ENCODE data around the gene RARB.

The RARB gene

GRCh38 chr3:25427942-25428788 lies at the start of gene RARB:
Gene RARB, plus strand, starts transcription at chr3:25428263. Its CDS starts 469 bp downstream, at chr3:25428732.
- DNase-seq (ENCODE audit: low spot score), result peak; percentile 86

GRCh38 chr3:25378786-25379311 lies 49.2 kb upstream of the RARB start:
- DNase-seq (ENCODE audit: low spot score), result no peak

- no peak for DNase-seq (ENCODE audit: low spot score)
These were observed 47.8 kb upstream of the RARB start for GRCh38 chr3:25380222-25380739.

DNA sequence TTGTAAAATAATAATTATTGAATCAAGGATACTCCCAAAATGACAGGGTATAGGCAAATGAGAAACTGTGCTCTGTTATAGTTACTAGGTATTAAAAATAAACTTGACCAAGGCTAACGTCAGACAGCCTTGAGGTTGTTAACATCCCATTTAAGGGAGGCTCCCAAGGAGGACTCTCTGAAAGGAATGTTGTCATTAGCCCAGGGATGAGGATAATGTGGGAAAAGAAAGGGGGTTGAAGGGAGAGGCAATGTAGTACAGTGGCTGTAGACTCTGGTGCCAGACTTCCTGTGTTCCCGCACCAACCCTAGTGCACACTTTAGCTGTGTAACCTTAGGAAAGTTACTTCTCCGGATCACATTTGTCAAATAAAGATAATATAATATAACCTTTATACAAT lies 47.0 kb upstream of the RARB start:
- no peak for DNase-seq (ENCODE audit: low spot score)

DNA sequence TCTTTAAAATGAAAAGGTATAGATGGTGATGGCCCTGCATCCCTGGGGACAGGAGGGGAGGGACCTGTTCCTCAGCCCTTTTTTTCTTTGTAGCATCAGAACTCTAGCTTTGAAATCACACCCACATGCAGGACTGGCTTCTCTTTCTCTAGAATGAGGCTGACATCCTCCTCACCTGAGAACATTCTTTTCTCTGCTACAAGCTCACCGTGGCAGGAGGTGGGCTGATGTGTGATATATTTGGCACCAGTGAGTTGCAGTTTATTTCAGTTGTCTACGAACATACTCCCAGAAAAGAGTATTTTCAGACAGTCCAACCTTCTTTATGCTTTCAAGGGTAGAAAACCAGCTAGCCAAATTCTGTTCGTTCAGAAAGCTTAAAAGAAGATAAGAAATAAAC lies 43.6 kb upstream of the RARB start:
- DNase-seq (ENCODE audit: low spot score), result no peak

- DNase-seq (ENCODE audit: low spot score), result no peak
These were observed 42.1 kb upstream of the RARB start for GRCh38 chr3:25385807-25386460.

DNA sequence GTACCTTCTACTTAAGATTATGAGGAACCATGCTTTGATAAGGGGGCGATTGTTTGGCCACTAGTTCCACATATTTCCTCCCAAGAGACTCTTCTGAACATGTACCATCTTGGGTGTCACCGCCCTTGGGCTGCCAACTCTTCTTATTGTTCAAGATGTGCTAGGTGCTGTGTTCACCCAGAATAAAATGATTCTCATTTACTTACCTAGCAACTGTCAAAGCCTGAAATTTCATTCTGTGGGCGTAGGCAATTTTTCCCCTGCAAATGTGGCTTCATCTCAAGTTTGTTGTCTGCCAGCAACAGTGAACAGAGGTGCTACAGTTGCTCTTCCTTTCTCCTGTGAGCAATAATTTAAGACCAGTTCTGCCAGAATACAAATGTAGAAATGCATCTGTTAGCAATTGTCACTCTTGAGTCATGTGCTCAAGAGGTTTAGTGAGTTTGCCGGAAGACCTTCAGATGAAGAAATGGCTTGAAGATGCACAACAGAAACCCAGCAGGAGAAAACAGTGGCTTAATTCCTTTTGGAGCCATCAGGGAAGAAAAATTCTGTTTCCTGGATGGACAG lies 41.3 kb upstream of the RARB start:
- no peak for DNase-seq (ENCODE audit: low spot score)

- DNase-seq (ENCODE audit: low spot score), result no peak
These were observed 37.5 kb upstream of the RARB start for GRCh38 chr3:25390605-25391004.

DNA sequence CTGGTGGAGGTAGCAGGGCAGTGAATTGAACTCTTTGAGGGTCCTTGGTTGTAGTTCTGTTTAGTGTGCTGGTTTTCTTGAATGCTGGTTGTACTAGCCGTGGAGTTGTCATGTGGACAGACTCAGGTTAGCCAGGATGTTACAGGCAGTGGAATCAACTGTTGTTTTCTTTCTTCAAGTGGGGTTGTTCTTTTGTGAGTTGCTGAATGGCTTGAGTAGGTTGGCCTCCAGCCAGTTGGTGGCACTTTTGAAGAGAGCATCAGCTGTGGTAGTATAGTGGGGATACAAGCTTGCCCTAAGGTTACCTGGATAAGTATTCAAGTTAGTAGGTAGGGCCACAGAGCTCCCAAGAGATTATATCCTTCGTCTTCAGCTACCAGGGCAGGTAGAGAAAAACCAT lies 31.8 kb upstream of the RARB start:
- no peak for DNase-seq (ENCODE audit: low spot score)

DNA sequence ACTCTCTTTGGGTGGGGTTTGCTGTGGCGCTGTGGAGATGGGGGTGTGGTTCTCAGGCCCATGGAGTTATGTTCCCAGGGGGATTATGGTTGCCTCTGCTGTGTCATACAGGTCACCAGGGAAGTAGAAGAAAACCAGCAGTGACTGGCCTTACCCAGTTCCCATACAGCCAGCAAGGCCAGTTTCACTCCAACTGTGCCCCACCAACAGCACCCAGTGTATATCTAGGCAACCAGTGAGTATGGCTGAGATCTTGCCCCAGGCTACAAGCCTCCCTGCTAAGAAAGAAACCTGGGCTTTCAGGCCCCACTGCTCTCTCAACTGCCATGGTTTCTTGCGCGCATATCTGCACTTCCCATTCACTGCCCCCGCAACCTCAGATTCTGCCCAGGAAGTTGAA lies 31.4 kb upstream of the RARB start:
- DNase-seq (ENCODE audit: low spot score), result no peak

GRCh38 chr3:25397150-25397549 lies 30.9 kb upstream of the RARB start:
- DNase-seq (ENCODE audit: low spot score), result no peak

DNA sequence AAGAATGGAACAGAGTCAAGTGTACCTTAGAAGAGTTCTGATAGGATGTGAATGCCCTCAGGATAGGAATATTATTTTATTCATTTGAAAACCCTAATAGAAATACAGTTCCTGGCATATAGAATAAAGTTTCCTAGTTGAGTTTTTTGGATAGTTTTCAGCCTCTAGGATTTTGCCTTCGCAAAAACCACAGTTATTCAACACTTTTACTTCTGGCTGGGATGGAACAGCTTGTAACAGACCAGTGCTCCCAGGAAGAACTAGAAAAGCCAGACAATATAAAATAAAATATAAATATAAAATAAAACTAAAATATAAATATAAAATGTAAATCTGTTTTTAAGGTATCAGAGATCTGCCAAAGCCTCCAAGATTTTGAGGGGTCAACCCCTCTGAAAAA lies 27.5 kb upstream of the RARB start:
- no peak for DNase-seq (ENCODE audit: low spot score)

DNA sequence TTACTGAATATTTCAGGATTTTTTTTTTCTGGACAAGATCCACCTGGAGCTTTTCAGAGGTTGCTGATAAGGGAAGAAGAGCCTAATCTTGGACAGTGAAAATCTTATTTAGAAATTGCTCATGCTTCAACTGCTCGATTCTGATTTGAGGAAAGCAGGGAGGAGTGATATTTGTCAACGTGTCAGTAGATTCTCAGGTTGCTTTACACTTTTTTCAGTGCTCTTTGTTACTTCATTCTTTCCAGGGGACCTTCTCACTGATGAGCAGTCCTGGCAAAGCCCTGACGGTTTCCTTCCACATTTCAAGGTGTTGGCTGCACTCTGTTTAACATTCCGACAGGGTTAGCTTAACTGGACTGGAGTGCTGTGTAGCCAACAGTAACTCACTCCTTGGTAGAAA lies 24.1 kb upstream of the RARB start:
- DNase-seq (ENCODE audit: low spot score), result no peak

DNA sequence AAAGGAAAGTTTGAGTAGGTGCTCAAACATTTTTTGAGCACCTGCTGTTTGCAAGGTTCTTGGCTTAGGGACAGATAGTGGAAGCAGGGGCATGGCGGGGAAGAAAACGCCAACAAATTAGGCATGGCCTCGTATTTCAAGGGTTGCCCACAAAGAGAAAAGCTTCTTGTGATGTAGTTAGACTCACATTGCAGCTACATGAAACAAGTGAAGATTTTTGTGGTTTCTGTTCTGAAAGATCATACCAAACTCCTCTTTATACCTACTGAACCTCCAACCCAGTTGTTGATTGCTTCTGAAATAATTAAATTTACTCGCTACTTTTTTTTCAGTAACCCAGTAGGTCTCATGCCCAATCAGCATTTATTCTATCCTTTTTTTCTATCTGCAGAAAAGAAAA lies 23.5 kb upstream of the RARB start:
- no peak for DNase-seq (ENCODE audit: low spot score)

- DNase-seq (ENCODE audit: low spot score), result no peak
These were observed 22.7 kb upstream of the RARB start for GRCh38 chr3:25405335-25405734.

DNA sequence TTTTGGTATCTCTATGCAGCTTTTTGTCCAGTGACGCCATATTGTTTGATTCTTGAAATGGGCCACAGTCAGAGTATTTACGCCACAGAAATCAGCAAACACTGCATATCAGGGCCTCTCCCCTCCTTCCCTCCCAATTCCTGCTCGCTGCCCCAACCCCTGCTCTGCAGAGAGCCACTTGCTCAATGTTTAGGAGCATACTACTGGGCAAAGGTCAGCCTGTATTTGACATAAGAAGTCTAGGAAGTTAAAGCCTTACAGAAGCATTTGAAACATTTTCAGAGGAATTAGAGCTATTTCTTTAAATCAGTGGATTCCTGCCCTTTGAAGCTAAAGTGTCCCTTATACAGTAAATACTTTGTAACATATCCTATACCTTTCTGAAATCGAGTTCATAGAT lies 17.4 kb upstream of the RARB start:
- no peak for DNase-seq (ENCODE audit: low spot score)

GRCh38 chr3:25412269-25412668 lies 15.8 kb upstream of the RARB start:
- no peak for DNase-seq (ENCODE audit: low spot score)

DNA sequence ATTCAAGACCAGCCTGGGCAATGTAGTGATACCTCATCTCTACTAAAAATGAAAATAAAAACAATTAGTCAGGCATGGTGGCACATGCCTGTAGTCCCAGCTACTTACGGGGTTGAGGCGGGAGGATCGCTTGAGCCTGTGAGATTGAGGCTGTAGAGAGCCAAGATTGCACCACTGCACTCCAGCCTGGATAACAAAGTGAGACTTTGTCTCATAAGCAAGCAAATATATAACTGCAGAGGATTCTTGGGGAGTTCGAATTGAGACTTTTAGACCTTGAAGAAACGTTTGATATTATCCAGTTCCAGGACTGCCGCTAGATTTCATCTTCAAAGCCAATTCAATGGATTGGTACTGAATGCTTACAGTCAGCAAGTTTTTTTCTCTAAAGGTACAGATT lies 11.9 kb upstream of the RARB start:
- DNase-seq (ENCODE audit: low spot score), result no peak

DNA sequence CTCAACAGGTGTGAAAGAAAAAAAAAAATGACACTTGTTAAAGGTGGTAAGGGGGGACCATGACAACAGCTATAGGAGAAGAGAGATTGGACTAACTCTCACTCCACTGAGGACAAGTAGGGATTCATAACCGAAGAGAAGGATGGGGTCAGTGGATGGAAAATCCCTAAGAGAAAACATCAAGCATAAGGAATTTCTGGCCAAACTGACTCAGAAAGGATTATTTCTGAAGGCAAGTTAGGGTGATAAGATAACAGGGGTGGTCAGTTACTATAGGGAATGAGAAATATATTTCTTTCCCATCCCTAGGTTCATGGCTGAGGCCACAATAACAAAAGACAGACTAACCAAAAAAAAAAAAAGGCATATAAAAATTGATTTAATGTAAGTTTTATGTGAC lies 9.5 kb upstream of the RARB start:
- DNase-seq (ENCODE audit: low spot score), result no peak

- no peak for DNase-seq (ENCODE audit: low spot score)
These were observed 8.8 kb upstream of the RARB start for GRCh38 chr3:25419251-25419650.

- DNase-seq (ENCODE audit: low spot score), result no peak
These were observed 7.9 kb upstream of the RARB start for GRCh38 chr3:25420147-25420546.

DNA sequence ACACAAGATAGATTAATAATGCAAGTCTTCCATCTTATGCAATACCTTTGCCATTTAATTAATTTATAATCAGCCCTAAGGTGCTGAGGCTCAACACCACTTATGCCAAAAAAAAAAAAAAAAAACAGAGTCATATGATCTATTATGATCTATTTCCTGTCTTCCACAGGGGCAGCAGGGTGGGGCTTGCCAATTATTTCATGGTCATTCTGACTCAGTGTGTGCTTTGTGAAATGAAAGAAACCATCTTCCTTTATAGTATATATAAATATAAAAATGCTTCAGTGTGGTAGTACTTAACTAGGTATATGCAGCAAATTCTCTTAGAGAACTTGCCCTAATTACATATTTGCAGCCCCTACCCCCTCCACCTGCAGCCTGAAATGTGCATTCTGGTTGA lies 7.2 kb upstream of the RARB start:
- no peak for DNase-seq (ENCODE audit: low spot score)

DNA sequence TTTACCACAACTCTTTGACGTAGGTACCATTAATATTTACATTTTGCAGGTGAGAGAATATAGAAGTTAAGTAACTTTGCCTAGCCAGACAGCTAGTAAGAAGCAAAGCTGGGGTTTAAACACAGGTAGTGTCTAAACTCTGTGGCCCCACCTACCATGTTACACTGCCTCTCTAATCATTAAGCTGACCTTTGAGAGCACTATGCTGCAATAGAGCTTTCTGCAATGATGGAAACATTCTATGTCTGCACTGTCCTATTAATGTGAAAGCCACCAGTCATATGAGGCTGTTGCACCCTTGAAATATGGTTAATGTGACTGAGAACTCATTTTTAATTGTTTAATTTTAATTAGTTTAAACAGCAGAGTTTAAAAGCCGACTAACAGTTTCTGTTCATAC lies 6.3 kb upstream of the RARB start:
- DNase-seq (ENCODE audit: low spot score), result peak; percentile 24

Measured in kidney tubule cell (primary cell).